ENCODE results near the gene VARS1. TPM values are rescaled to one million over a fixed set of nuclear protein-coding genes. Genes with fewer than 3 reads are reported as not detected.

The VARS1 gene
- total RNA-seq, 1 donor from 2014 or later, result 83.8 TPM

DNA sequence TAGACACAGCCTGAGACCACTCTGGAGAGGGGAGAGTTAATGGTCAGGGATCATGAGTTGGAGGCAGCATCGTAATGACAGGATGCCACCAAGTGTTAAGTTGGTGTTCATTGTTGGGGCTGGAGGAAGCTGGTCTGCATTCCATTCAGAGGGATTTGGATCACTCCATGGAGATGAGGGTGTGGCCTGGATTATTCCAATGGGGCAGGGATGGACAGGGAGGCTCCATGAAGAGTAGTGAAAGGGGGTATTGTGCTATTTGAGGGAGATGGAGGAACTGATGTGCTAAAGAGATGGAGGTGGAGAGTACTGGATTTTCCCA, 32.0 kb downstream of the VARS1 start:
- TF ChIP-seq, protein P1, sequence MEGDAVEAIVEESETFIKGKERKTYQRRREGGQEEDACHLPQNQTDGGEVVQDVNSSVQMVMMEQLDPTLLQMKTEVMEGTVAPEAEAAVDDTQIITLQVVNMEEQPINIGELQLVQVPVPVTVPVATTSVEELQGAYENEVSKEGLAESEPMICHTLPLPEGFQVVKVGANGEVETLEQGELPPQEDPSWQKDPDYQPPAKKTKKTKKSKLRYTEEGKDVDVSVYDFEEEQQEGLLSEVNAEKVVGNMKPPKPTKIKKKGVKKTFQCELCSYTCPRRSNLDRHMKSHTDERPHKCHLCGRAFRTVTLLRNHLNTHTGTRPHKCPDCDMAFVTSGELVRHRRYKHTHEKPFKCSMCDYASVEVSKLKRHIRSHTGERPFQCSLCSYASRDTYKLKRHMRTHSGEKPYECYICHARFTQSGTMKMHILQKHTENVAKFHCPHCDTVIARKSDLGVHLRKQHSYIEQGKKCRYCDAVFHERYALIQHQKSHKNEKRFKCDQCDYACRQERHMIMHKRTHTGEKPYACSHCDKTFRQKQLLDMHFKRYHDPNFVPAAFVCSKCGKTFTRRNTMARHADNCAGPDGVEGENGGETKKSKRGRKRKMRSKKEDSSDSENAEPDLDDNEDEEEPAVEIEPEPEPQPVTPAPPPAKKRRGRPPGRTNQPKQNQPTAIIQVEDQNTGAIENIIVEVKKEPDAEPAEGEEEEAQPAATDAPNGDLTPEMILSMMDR (IDR thresholded peaks at IDR 0.05; ENCODE audit: unreplicated experiment), result no peak
- Mint-ChIP-seq H3K4me3 (no peak overlapping the region), H3K36me3 (peaks cover 7% of the 10 kb centered on the region), H3K4me1 (peaks cover 12% of the 10 kb centered on the region), H3K27ac (no peak overlapping the region), H3K9me3 (no peaks in the 10 kb centered on the region), H3K27me3 (ENCODE audit: low read depth) (no peaks in the 10 kb centered on the region)
- DNase-seq (ENCODE audit: low spot score in 2 of 2, unreplicated experiment in 2 of 2), result no peak

DNA sequence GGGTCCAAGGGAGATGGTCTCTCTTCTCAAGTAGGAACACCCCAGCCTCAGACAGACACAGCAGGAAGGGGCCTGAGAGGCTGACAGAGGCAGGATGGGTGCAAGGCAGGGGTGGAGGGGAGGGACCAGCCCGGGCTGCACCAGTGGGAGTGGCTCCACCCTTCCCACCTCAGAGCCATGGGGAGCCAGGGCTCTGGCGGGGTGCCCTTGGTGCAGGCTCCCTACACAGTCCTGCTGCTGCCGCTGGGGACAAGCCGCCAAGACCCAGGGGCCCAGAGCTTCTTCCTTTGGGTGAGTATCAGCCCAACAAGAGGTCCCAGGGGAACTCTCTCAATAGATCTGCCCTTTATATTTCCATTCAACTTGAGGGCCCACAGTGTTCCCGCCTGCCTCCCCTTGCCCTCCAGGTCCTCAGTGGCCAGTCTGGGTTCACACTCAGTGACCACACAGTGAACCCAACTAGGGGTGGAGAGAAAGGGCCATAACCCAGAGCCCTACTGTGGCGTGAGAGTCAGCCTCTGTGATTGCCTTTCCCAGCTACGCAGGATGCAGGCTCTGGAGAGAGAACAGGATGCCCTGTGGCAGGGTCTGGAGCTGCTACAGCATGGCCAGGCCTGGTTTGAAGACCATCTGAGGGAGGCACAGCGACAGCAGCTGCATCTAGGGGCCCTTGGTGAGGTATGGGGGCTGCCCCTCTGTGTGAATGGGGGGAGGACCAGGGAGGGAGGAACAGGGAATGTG, 32.5 kb downstream of the VARS1 start:
- Mint-ChIP-seq H3K27ac (no peak overlapping the region), H3K27me3 (ENCODE audit: low read depth) (no peaks in the 10 kb centered on the region), H3K4me3 (no peak overlapping the region), H3K4me1 (peaks cover 12% of the 10 kb centered on the region), H3K36me3 (peaks cover 7% of the 10 kb centered on the region), H3K9me3 (no peaks in the 10 kb centered on the region)
- no peak for DNase-seq (ENCODE audit: low spot score in 2 of 2, unreplicated experiment in 2 of 2)
- TF ChIP-seq, protein P1 (IDR thresholded peaks at IDR 0.05; ENCODE audit: unreplicated experiment), result no peak

DNA sequence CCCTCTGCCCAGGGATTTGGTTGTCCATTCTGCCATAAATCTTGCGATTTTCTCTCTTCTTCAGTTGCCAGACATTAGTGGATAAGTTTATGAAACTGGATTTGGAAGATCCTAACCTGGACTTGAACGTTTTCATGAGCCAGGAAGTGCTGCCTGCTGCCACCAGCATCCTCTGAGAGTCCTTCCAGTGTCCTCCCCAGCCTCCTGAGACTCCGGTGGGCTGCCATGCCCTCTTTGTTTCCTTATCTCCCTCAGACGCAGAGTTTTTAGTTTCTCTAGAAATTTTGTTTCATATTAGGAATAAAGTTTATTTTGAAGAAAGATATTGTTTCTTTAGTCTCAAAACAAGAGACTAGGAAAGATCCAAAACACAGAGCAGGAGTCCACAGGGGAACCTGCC, 33.2 kb downstream of the VARS1 start, which contains the start of gene SAPCD1:
Gene SAPCD1 (plus strand): TSS at position 301 of the 400 bp plus-strand sequence. CDS start 399 bp downstream, outside the sequence.
- Mint-ChIP-seq H3K4me3 (no peak within 1 kb of the TSS), H3K36me3 (peaks cover 7% of the 10 kb centered on the region), H3K27me3 (ENCODE audit: low read depth) (no peaks in the 10 kb centered on the region)

DNA sequence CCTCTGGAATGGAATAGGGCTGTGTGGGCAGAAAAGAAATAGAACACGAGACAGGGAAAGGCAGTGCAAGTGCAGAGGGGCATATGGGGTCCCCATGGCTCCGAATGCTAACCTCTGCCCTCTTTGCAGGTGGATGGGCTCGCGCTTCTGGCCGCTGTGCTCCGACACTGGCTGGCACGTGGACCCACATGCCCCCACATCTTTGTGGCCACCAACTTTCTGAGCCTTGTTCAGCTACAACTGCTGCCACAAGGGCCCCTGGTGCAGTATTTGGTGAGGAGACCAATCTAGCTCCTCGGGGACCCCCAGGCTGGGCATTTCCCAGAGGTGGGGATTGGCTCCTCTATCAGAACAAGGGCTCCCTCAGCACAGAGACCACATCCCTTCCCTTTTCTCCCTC, 34.2 kb downstream of the VARS1 start:
- Mint-ChIP-seq H3K27me3 (ENCODE audit: low read depth) (no peaks in the 10 kb centered on the region), H3K4me1 (peaks cover 12% of the 10 kb centered on the region), H3K9me3 (no peaks in the 10 kb centered on the region), H3K27ac (no peak overlapping the region), H3K4me3 (no peak overlapping the region), H3K36me3 (peaks cover 7% of the 10 kb centered on the region)
- TF ChIP-seq, protein P1 (IDR thresholded peaks at IDR 0.05; ENCODE audit: unreplicated experiment), result no peak
- DNase-seq (ENCODE audit: low spot score in 2 of 2, unreplicated experiment in 2 of 2), result no peak

More for the DNA sequence above, 33.2 kb downstream of the VARS1 start, which contains the start of gene SAPCD1:
- TF ChIP-seq, protein P1 (IDR thresholded peaks at IDR 0.05; ENCODE audit: unreplicated experiment), result no peak
- Mint-ChIP-seq H3K4me1 (peaks cover 12% of the 10 kb centered on the region), H3K9me3 (no peaks in the 10 kb centered on the region), H3K27ac (no peak within 1 kb of the TSS)
- DNase-seq (ENCODE audit: low spot score in 2 of 2, unreplicated experiment in 2 of 2), result no peak

DNA sequence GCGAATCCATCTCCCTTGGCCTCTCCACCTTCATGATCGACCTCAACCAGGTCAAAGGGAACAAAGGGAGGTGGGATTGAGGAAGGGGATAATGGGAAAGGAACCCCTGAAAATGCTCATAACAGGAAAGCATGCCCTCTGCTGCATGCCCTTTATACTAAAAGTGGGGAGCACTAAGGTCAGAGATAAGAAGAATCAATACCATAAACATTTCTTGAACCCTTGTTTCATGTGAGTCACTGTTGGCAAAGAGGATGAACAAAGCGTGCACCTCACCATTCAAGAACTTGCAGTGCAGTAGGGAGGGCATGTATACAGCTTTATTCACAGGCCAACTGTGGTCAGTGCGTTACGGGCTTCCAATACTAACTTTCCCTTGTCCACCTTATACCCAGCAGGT, 34.8 kb downstream of the VARS1 start:
- Mint-ChIP-seq H3K9me3 (no peaks in the 10 kb centered on the region), H3K4me1 (peaks cover 12% of the 10 kb centered on the region), H3K27me3 (ENCODE audit: low read depth) (no peaks in the 10 kb centered on the region), H3K36me3 (peaks cover 7% of the 10 kb centered on the region), H3K4me3 (no peak overlapping the region), H3K27ac (no peak overlapping the region)
- TF ChIP-seq, protein P1 (IDR thresholded peaks at IDR 0.05; ENCODE audit: unreplicated experiment), result no peak
- no peak for DNase-seq (ENCODE audit: low spot score in 2 of 2, unreplicated experiment in 2 of 2)

All from mesothelial cell of epicardium (in vitro differentiated cells).